ENCODE results near the gene SFMBT2.

DNA sequence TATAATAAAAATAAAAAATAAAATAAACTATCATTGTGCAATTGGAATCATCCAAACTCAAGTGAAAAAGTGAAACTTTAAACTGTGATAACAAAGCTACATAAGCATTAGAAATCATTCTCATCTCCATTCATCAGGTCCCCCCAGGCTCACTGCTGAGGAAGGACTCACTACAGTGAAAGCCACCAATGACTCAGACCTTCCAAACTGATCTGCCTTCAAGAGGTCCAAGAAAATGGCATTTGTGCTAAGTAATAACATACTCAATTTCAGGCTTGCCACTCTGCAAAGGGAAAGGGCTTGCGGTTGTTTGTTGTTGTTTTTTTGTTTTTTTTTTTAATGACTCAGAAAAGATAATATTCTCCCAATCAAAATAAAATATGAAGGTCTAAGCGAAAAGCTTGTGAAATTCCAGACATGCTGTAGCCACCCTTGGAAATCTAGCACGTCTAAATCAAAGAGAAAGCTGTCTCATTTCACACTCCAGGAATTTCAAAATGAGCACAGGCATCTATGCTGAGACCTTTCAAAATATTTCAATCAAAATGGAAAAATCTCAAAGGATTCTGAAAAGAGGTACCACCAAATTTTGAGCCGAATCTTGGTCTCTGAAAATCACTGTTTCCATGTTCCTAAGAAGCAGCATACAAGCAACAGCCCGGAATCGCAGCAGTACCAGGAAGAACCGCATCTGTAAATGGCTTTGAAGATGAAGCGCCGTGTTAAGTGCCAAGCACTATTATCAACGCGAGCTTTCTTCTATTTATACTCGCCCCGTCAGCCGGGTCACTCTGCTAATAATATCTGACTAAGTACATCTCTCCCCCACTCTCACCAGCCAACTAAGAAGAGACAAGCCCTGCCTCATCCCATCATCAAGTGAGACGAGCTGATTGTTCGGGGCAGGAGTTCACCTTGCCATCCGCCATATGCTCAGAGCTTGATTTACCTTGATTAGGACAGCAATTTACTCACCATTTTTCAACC, 13.5 kb downstream of the SFMBT2 start:
- TF ChIP-seq GATA2 (IDR thresholded peaks at IDR 0.05; ENCODE audit: low read depth, low read length) (no peak), GATA3 (IDR thresholded peaks at IDR 0.05; ENCODE audit: low read depth, low read length) (no peak)
